DOHH2 (cell line): ENCODE results near the gene TCF19.

Experiments
- EZH2phosphoT487 ChIP-seq: fragments of 200-600 bp; sonication (generic); IDR thresholded peaks from 2 replicates; pipeline ENCODE4 v1.6.1; 2017; ENCODE audit warnings: borderline replicate concordance, mild to moderate bottlenecking, antibody characterized with exemption, low read length, moderate library complexity, mixed read lengths
- TF ChIP-seq, protein P1 (sequence below): fragments of 200-600 bp; sonication (generic); IDR thresholded peaks from one replicate; pipeline ENCODE4 v1.5.1; 2014; ENCODE audit warnings: antibody characterized with exemption, mild to moderate bottlenecking, low read depth, low read length; ENCODE audit not compliant: poor library complexity, severe bottlenecking

- TF ChIP-seq, protein P1, sequence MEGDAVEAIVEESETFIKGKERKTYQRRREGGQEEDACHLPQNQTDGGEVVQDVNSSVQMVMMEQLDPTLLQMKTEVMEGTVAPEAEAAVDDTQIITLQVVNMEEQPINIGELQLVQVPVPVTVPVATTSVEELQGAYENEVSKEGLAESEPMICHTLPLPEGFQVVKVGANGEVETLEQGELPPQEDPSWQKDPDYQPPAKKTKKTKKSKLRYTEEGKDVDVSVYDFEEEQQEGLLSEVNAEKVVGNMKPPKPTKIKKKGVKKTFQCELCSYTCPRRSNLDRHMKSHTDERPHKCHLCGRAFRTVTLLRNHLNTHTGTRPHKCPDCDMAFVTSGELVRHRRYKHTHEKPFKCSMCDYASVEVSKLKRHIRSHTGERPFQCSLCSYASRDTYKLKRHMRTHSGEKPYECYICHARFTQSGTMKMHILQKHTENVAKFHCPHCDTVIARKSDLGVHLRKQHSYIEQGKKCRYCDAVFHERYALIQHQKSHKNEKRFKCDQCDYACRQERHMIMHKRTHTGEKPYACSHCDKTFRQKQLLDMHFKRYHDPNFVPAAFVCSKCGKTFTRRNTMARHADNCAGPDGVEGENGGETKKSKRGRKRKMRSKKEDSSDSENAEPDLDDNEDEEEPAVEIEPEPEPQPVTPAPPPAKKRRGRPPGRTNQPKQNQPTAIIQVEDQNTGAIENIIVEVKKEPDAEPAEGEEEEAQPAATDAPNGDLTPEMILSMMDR: no peak
- TF ChIP-seq EZH2phosphoT487: no peak
These were observed 43.9 kb upstream of the TCF19 start, which contains the start of gene PSORS1C1 for GRCh38 chr6:31114541-31114878.
